HepG2 (cell line): ENCODE results near the gene ZCCHC7. TPM values are rescaled to one million over a fixed set of nuclear protein-coding genes. Genes with fewer than 3 reads are reported as not detected.

Source experiments
- ATAC-seq: fragments of 200-7000 bp; cut with Tn5 transposase; 3 replicates; pipeline ENCODE4 v1.9.1; 2020; ENCODE audit warnings: mild to moderate bottlenecking, moderate library complexity
- BruUV-seq: library from RNA; stranded (reverse); fragments of 400-500 nt; replicated peaks from 2 replicates; lab custom pipeline; 2021; lab: Mats Ljungman, UMichigan
- CTCF ChIA-PET: fragments of 300-600 bp; formaldehyde crosslinking; extraction: SDS; loops from one replicate; lab custom pipeline; 2021; ENCODE audit warnings: low total read pairs, inconsistent platforms, low intra/inter-chr PET ratio; lab: Yijun Ruan, JAX
- POLR2A ChIA-PET: fragments of 350-600 bp; sonication (Branson Sonifier 250); formaldehyde crosslinking; loops from one replicate; lab custom pipeline; 2020; ENCODE audit warnings: antibody characterized with exemption, inconsistent platforms; lab: Yijun Ruan, JAX
- DNase-seq: peaks from one replicate; pipeline ENCODE4 v3.0.0-alpha.2; 2015; ENCODE audit warnings: low spot score
- FAIRE-seq: peaks from 3 replicates; lab custom pipeline; 2011; peaks lifted over from hg19 to GRCh38; lab: Jason Lieb, UNC
- H2AFZ ChIP-seq: one replicate; pipeline ENCODE4 v1.6.1; 2011; ENCODE audit warnings: low read length, inconsistent platforms
- H3K27ac ChIP-seq: fragments of 300-600 bp; 3 replicates; pipeline ENCODE4 v1.8.0; 2011; ENCODE audit warnings: mixed run types, mild to moderate bottlenecking, mixed read lengths, low read length, inconsistent platforms; ENCODE audit not compliant: insufficient read depth; ENCODE audit errors: extremely low read length
- H3K27me3 ChIP-seq, 2 experiments: fragments of 200-600 bp in 1 of 2; 2 replicates in 1 of 2; 3 replicates in 1 of 2; pipeline versions ENCODE4 v1.6.0 to v1.8.0; 2011; ENCODE audit warnings: low read length in 2 of 2, mild to moderate bottlenecking in 2 of 2, moderate library complexity in 2 of 2, inconsistent platforms in 1 of 2; ENCODE audit not compliant: insufficient read depth in 2 of 2, control insufficient read depth in 1 of 2
- H3K36me3 ChIP-seq, 2 experiments: fragments of 200-600 bp in 1 of 2; replicated peaks in 1 of 2; 2 replicates in 1 of 2; 3 replicates in 1 of 2; pipeline versions ENCODE4 v1.5.1 to v1.8.0; 2011; ENCODE audit warnings: low read length in 2 of 2, inconsistent platforms in 1 of 2; ENCODE audit not compliant: insufficient read depth in 2 of 2, control insufficient read depth in 1 of 2
- H3K4me1 ChIP-seq: 2 replicates; pipeline ENCODE4 v1.5.1; 2012; ENCODE audit warnings: low read length, inconsistent platforms; ENCODE audit not compliant: insufficient read depth
- H3K4me2 ChIP-seq: 2 replicates; pipeline ENCODE4 v1.6.0; 2011; ENCODE audit warnings: low read depth, low read length, inconsistent platforms
- H3K4me3 ChIP-seq, 3 experiments: fragments of 200-600 bp in 1 of 3; sonication (generic), shearing (Covaris generic) in 1 of 3; replicated peaks in 1 of 3; 2 replicates each; pipeline ENCODE4 v1.5.1; 2011 to 2016; ENCODE audit warnings: low read length in 3 of 3, inconsistent platforms in 2 of 3, low read depth in 2 of 3, mild to moderate bottlenecking in 2 of 3, control low read depth in 1 of 3, mixed read lengths in 1 of 3; ENCODE audit not compliant: insufficient read depth in 1 of 3
- H3K79me2 ChIP-seq: one replicate; pipeline ENCODE4 v1.6.1; 2011; ENCODE audit warnings: low read length, inconsistent platforms; ENCODE audit not compliant: insufficient read depth
- H3K9ac ChIP-seq: 2 replicates; pipeline ENCODE4 v1.6.0; 2011; ENCODE audit warnings: mild to moderate bottlenecking, low read depth, low read length, inconsistent platforms; ENCODE audit not compliant: insufficient read depth
- H3K9me3 ChIP-seq: 2 replicates; pipeline ENCODE4 v1.5.1; 2012; ENCODE audit warnings: mild to moderate bottlenecking, low read length
- H4K20me1 ChIP-seq: 2 replicates; pipeline ENCODE4 v1.6.0; 2011; ENCODE audit warnings: inconsistent platforms, mild to moderate bottlenecking, low read length, moderate library complexity; ENCODE audit not compliant: insufficient read depth
- ZNF263 ChIP-seq: sonication (generic); formaldehyde crosslinking; IDR thresholded peaks from 2 replicates; pipeline ENCODE4 v1.4.0; 2020; ENCODE audit warnings: missing genetic modification reagents
- WGBS: methylation state at CpG from one replicate; pipeline ENCODE4 v1.1.6; 2017; ENCODE audit warnings: low lambda C conversion rate; 5-methylcytosine and 5-hydroxymethylcytosine counted together
- in situ Hi-C: cut with HindIII; loops from 2 replicates; pipeline ENCODE4 v1.10.0; 2017; ENCODE audit warnings: low pct_unique_long_range_greater_than_20kb; ENCODE audit not compliant: extremely low pct_ligation_motif_present
- intact Hi-C: fragments of 100-400 bp; cut with micrococcal nuclease; formaldehyde crosslinking; loops from one replicate; pipeline ENCODE4 v1.10.0; 2022; ENCODE audit not compliant: unreplicated experiment
- polyA plus RNA-seq, 8 experiments: library from polyadenylated mRNA; depleted of rRNA in 3 of 8; stranded (reverse) in 7 of 8; unstranded in 1 of 8; fragments of >200 nt; fragmentation: Illumina TruSeq in 4 of 8; extraction: Trizol in 4 of 8; gene quantifications; 2 replicates each; pipeline versions ENCODE4 v1.2.1 to v1.2.3, GENCODE V29; 2011 to 2016; ENCODE audit warnings: low read depth in 4 of 8, missing spikeins in 1 of 8, mixed read lengths in 1 of 8; ENCODE audit not compliant: insufficient read depth in 1 of 8
- total RNA-seq, 5 experiments: library from RNA; depleted of rRNA; stranded (reverse); fragments of >200 nt; fragmentation: Illumina TruSeq; extraction: Trizol; gene quantifications; 2 replicates each; pipeline ENCODE4 v1.2.3, GENCODE V29; 2016; ENCODE audit warnings: low read depth in 1 of 5
- TF ChIP-seq, protein P1 (sequence below), 2 experiments: fragments of 450-650 bp in 1 of 2; sonication (generic) in 1 of 2; formaldehyde crosslinking in 1 of 2; IDR thresholded peaks; 2 replicates each; pipeline versions ENCODE4 v1.6.1 to v1.8.0; 2016 to 2022; ENCODE audit warnings: antibody characterized with exemption in 1 of 2, mild to moderate bottlenecking in 1 of 2, missing genetic modification reagents in 1 of 2

Gene ZCCHC7
- total and polyA plus RNA-seq, 2 of the 13 experiments (the other 11 are each of a cell fraction or from before 2014, with no cell fraction given) = 13.6 to 19.3 TPM

DNA sequence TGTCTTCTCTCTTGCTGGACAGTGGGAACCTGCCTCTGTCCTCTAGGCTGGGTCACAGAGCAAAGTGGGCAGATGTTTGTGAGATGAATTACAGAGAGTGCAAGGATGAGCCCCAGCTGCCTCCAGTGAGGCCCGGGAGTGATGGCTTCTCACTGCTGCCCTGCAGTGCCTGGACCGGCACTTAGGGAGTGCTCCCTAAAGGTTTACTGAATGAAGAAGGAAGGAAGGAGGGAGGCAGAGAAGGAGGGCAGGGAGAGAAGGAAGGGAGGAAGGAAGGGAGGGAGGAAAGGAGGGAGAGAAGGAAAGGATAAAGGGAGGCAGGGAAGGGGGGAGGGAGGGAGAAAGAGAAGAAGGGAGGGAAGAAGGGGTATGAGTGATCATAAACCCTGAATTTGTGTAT is 259.5 kb downstream of the ZCCHC7 start:
- no peak overlapping the region for H3K9ac ChIP-seq
- H3K9me3 ChIP-seq = no peaks in the 10 kb centered on the region
- H3K79me2 ChIP-seq = no peaks in the 10 kb centered on the region
- FAIRE-seq (no peak), DNase-seq (no peak), ATAC-seq (no peak)
- H3K27ac ChIP-seq = no peak overlapping the region
- in situ Hi-C loops (no loop called here), intact Hi-C loops (no loop called here)
- H3K4me2 ChIP-seq = no peak overlapping the region
- TF ChIP-seq, protein P1, sequence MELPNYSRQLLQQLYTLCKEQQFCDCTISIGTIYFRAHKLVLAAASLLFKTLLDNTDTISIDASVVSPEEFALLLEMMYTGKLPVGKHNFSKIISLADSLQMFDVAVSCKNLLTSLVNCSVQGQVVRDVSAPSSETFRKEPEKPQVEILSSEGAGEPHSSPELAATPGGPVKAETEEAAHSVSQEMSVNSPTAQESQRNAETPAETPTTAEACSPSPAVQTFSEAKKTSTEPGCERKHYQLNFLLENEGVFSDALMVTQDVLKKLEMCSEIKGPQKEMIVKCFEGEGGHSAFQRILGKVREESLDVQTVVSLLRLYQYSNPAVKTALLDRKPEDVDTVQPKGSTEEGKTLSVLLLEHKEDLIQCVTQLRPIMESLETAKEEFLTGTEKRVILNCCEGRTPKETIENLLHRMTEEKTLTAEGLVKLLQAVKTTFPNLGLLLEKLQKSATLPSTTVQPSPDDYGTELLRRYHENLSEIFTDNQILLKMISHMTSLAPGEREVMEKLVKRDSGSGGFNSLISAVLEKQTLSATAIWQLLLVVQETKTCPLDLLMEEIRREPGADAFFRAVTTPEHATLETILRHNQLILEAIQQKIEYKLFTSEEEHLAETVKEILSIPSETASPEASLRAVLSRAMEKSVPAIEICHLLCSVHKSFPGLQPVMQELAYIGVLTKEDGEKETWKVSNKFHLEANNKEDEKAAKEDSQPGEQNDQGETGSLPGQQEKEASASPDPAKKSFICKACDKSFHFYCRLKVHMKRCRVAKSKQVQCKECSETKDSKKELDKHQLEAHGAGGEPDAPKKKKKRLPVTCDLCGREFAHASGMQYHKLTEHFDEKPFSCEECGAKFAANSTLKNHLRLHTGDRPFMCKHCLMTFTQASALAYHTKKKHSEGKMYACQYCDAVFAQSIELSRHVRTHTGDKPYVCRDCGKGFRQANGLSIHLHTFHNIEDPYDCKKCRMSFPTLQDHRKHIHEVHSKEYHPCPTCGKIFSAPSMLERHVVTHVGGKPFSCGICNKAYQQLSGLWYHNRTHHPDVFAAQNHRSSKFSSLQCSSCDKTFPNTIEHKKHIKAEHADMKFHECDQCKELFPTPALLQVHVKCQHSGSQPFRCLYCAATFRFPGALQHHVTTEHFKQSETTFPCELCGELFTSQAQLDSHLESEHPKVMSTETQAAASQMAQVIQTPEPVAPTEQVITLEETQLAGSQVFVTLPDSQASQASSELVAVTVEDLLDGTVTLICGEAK (IDR thresholded peaks at IDR 0.05) = no peak
- TF ChIP-seq, protein P1 (CRISPR knock-in tag; IDR thresholded peaks at IDR 0.05) = no peak
- peak; percentile 60; the same call in 1 of the 2 replicates for TF ChIP-seq ZNF263 (CRISPR knock-in tag)
- no peak overlapping the region for H2AFZ ChIP-seq
- ChIA-PET POLR2A (no interaction called here), CTCF (no interaction called here)
- BruUV-seq = no TSS peak
- no peak overlapping the region for H3K4me3 ChIP-seq
- H4K20me1 ChIP-seq = no peaks in the 10 kb centered on the region
- peaks cover 17% of the 10 kb centered on the region for H3K4me1 ChIP-seq
- 34% methylated on average over 2 of the region's 2 CpGs for WGBS
- no peaks in the 10 kb centered on the region for H3K36me3 ChIP-seq
- H3K27me3 ChIP-seq = peaks cover 0 to 9% of the 10 kb centered on the region in 2 experiments; a peak in 2 of 5 replicates
